MM.1S (cell line): ENCODE measurements around the gene RHPN2.
"Not testable (repeated sequence)": the region's sequence is repeated elsewhere in the genome, so short reads cannot be mapped to it uniquely, and the experiment has no call there.

Experiments used
- DNase-seq: peaks from one replicate; pipeline ENCODE4 v3.0.0-alpha.2; 2015
- H2AFZ ChIP-seq: fragments of 300-600 bp; sonication (generic); 2 replicates; pipeline ENCODE4 v1.6.0; 2016; ENCODE audit warnings: antibody characterized with exemption, low read length
- H3F3A ChIP-seq: fragments of 300-600 bp; sonication (generic); 2 replicates; pipeline ENCODE4 v1.6.1; 2016; ENCODE audit warnings: mild to moderate bottlenecking, antibody characterized with exemption, low read length, moderate library complexity, mixed read lengths; ENCODE audit not compliant: insufficient read depth
- H3K27ac ChIP-seq: fragments of 300-600 bp; sonication (generic); 2 replicates; pipeline ENCODE4 v1.5.1; 2016; ENCODE audit warnings: mild to moderate bottlenecking, low read length
- H3K27me3 ChIP-seq: fragments of 300-600 bp; sonication (generic); replicated peaks from 2 replicates; pipeline ENCODE4 v1.6.0; 2016; ENCODE audit warnings: low read length; ENCODE audit not compliant: insufficient read depth
- H3K36me3 ChIP-seq: fragments of 300-600 bp; sonication (generic); replicated peaks from 2 replicates; pipeline ENCODE4 v1.6.1; 2016; ENCODE audit warnings: mild to moderate bottlenecking, low read length, mixed read lengths; ENCODE audit not compliant: insufficient read depth
- H3K4me1 ChIP-seq: fragments of 300-600 bp; sonication (generic); 2 replicates; pipeline ENCODE4 v1.6.1; 2016; ENCODE audit warnings: low read length, mixed read lengths
- H3K4me2 ChIP-seq: fragments of 300-600 bp; sonication (generic); 2 replicates; pipeline ENCODE4 v1.6.0; 2016; ENCODE audit warnings: low read depth, low read length
- H3K4me3 ChIP-seq: fragments of 300-600 bp; sonication (generic); 2 replicates; pipeline ENCODE4 v1.5.1; 2016; ENCODE audit warnings: low read length, mixed read lengths
- H3K79me2 ChIP-seq: fragments of 300-600 bp; sonication (generic); 2 replicates; pipeline ENCODE4 v1.6.1; 2016; ENCODE audit warnings: mixed run types, low read length, mixed read lengths
- H3K9ac ChIP-seq: fragments of 300-600 bp; sonication (generic); 2 replicates; pipeline ENCODE4 v1.6.1; 2016; ENCODE audit warnings: low read length, mixed read lengths
- H3K9me2 ChIP-seq: fragments of 300-600 bp; sonication (generic); replicated peaks from 2 replicates; pipeline ENCODE4 v1.6.1; 2016; ENCODE audit warnings: mild to moderate bottlenecking, low read length, mixed read lengths; ENCODE audit not compliant: insufficient read depth
- H3K9me3 ChIP-seq: fragments of 300-600 bp; sonication (generic); replicated peaks from 2 replicates; pipeline ENCODE4 v1.6.1; 2016; ENCODE audit warnings: mild to moderate bottlenecking, low read length, mixed read lengths; ENCODE audit not compliant: insufficient read depth
- H4K20me1 ChIP-seq: fragments of 300-600 bp; sonication (generic); 2 replicates; pipeline ENCODE4 v1.6.1; 2016; ENCODE audit warnings: mild to moderate bottlenecking, low read length, moderate library complexity, mixed read lengths; ENCODE audit not compliant: insufficient read depth
- CTCF ChIP-seq: fragments of 300-600 bp; sonication (generic); IDR thresholded peaks from 2 replicates; pipeline ENCODE4 v1.5.1; 2016; ENCODE audit warnings: antibody characterized with exemption, low read length, mixed read lengths
- EZH2 ChIP-seq: fragments of 300-600 bp; sonication (generic); optimal IDR thresholded peaks from 2 replicates; pipeline ENCODE3; 2017; ENCODE audit warnings: low read depth, mild to moderate bottlenecking, antibody characterized with exemption, low read length, mixed read lengths
- EZH2phosphoT487 ChIP-seq: fragments of 300-600 bp; sonication (generic); IDR thresholded peaks from 2 replicates; pipeline ENCODE4 v1.6.1; 2018; ENCODE audit warnings: antibody characterized with exemption, low read length

Gene RHPN2

GRCh38 chr19:33048806-33049676 is 15.6 kb downstream of the RHPN2 start:
- Histone ChIP-seq H3K4me1 (no peaks in the 10 kb centered on the region), H2AFZ (no peak overlapping the region), H3K79me2 (peaks cover 33% of the 10 kb centered on the region), H3K27me3 (no peaks in the 10 kb centered on the region), H3K9me2 (no peaks in the 10 kb centered on the region), H4K20me1 (no peaks in the 10 kb centered on the region), H3K9ac (no peak overlapping the region), H3K4me2 (no peak overlapping the region), H3F3A (no peaks in the 10 kb centered on the region), H3K9me3 (no peaks in the 10 kb centered on the region), H3K4me3 (no peak overlapping the region), H3K36me3 (no peaks in the 10 kb centered on the region), H3K27ac (no peak overlapping the region)
- no peak for DNase-seq
- TF ChIP-seq CTCF = no peak
- no peak for TF ChIP-seq EZH2phosphoT487
- TF ChIP-seq EZH2 = no peak

- Histone ChIP-seq H3K4me3 (no peak overlapping the region), H3K79me2 (peaks cover 28% of the 10 kb centered on the region), H3K27ac (no peak overlapping the region), H3K36me3 (no peaks in the 10 kb centered on the region), H2AFZ (no peak overlapping the region), H4K20me1 (no peaks in the 10 kb centered on the region), H3F3A (no peaks in the 10 kb centered on the region), H3K4me1 (no peaks in the 10 kb centered on the region), H3K27me3 (no peaks in the 10 kb centered on the region), H3K4me2 (no peak overlapping the region), H3K9me2 (no peaks in the 10 kb centered on the region), H3K9me3 (no peaks in the 10 kb centered on the region), H3K9ac (no peak overlapping the region)
- DNase-seq = no peak
- TF ChIP-seq EZH2 = no peak
- TF ChIP-seq CTCF = no peak
These were observed 17.3 kb downstream of the RHPN2 start for GRCh38 chr19:33047422-33047821.

- not testable (repeated sequence) for H3K9me3 ChIP-seq, H3K27me3 ChIP-seq, H2AFZ ChIP-seq, H4K20me1 ChIP-seq, H3K4me3 ChIP-seq, H3K27ac ChIP-seq, H3K9me2 ChIP-seq, H3K36me3 ChIP-seq, H3K4me2 ChIP-seq, DNase-seq, H3K4me1 ChIP-seq, H3F3A ChIP-seq, H3K9ac ChIP-seq
- H3K79me2 ChIP-seq = peaks cover 23% of the 10 kb centered on the region
These were observed 22.9 kb downstream of the RHPN2 start for GRCh38 chr19:33041828-33042160.

GRCh38 chr19:33040994-33041827 is 23.5 kb downstream of the RHPN2 start:
- Histone ChIP-seq H3K9ac (no peak overlapping the region), H3K9me2 (no peaks in the 10 kb centered on the region), H3K27ac (no peak overlapping the region), H3F3A (no peaks in the 10 kb centered on the region), H3K79me2 (peaks cover 23% of the 10 kb centered on the region), H4K20me1 (no peaks in the 10 kb centered on the region), H3K36me3 (no peaks in the 10 kb centered on the region), H3K4me2 (no peak overlapping the region), H3K9me3 (no peaks in the 10 kb centered on the region), H3K27me3 (no peaks in the 10 kb centered on the region), H3K4me3 (no peak overlapping the region), H2AFZ (no peak overlapping the region), H3K4me1 (no peaks in the 10 kb centered on the region)
- DNase-seq = no peak
- TF ChIP-seq CTCF (no peak), EZH2 (no peak)
